ENCODE data around the gene ENC1. TPM values are rescaled to one million over a fixed set of nuclear protein-coding genes. Genes with fewer than 3 reads are reported as not detected.

The ENC1 gene
- total RNA-seq, 1 experiment from 2014 or later, result 30.0 TPM

GRCh38 chr5:74608736-74609601, 31.6 kb downstream of the ENC1 start:
- no peaks in the 10 kb centered on the region for H3K9me2 ChIP-seq (ENCODE audit: insufficient read depth)
- H3K27ac ChIP-seq (ENCODE audit: low read depth, low read length), result no peak overlapping the region
- intact Hi-C loops (cut with micrococcal nuclease), result no loop called here
- H4K20me1 ChIP-seq (ENCODE audit: insufficient read depth), result no peaks in the 10 kb centered on the region
- H3K4me2 ChIP-seq (ENCODE audit: low read length), result no peak overlapping the region
- no peak overlapping the region for H2AFZ ChIP-seq (ENCODE audit: low read depth, low read length, poor library complexity, severe bottlenecking)
- H3K4me3 ChIP-seq (replicated peaks in 1 of 2; ENCODE audit: low read depth in 1 of 2, low read length in 2 of 2), result no peak overlapping the region
- RAD21 ChIA-PET (ENCODE audit: low non-redundant PET in 1 of 2, low total read pairs in 2 of 2, uncharacterized antibody in 2 of 2, unreplicated experiment in 2 of 2), result no interaction called here
- no peak overlapping the region for H3K9ac ChIP-seq (ENCODE audit: low read length)
- ATAC-seq (no peak), DNase-seq (ENCODE audit: low read depth, low spot score) (no peak)
- no peaks in the 10 kb centered on the region for H3K79me2 ChIP-seq (ENCODE audit: insufficient read depth, low read length)
- no peaks in the 10 kb centered on the region for H3K27me3 ChIP-seq (ENCODE audit: insufficient read depth, low read length)
- TF ChIP-seq EZH2phosphoT487 (IDR thresholded peaks at IDR 0.05; ENCODE audit: borderline replicate concordance) (no peak), EGR1 (IDR thresholded peaks at IDR 0.05; ENCODE audit: low read depth) (no peak), SP1 (IDR thresholded peaks at IDR 0.05; ENCODE audit: low read depth) (no peak), SRF (IDR thresholded peaks at IDR 0.05; ENCODE audit: low read depth) (no peak), YY1 (IDR thresholded peaks at IDR 0.05; ENCODE audit: extremely low read depth, insufficient replicate concordance, low read depth, low read length) (no peak), SIN3A (IDR thresholded peaks at IDR 0.05; ENCODE audit: low read depth) (no peak), JUND (IDR thresholded peaks at IDR 0.05) (no peak), MAX (IDR thresholded peaks at IDR 0.05) (no peak), CBX3 (IDR thresholded peaks at IDR 0.05; ENCODE audit: low read depth) (no peak), CTCF (IDR thresholded peaks at IDR 0.05 in 2 of 3, conservative IDR thresholded peaks at IDR 0.05 in 1 of 3; ENCODE audit: borderline replicate concordance in 1 of 3, insufficient read depth in 1 of 3, low read depth in 2 of 3, low read length in 2 of 3) (no peak), RAD21 (IDR thresholded peaks at IDR 0.05; ENCODE audit: low read depth) (no peak)
- H3K36me3 ChIP-seq (ENCODE audit: control insufficient read depth in 1 of 2, insufficient read depth in 2 of 2, low read length in 2 of 2), result no peaks in the 10 kb centered on the region
- BruUV-seq (replicated peaks), result no TSS peak
- POLR2A ChIA-PET, result no interaction called here
- CTCF ChIA-PET, result no interaction called here
- no peaks in the 10 kb centered on the region for H3K9me3 ChIP-seq (ENCODE audit: control insufficient read depth in 1 of 2, insufficient read depth in 1 of 2, low read depth in 1 of 2, low read length in 2 of 2)
- H3K4me1 ChIP-seq (ENCODE audit: control insufficient read depth in 1 of 2, insufficient read depth in 2 of 2, low read length in 2 of 2), result no peaks in the 10 kb centered on the region

Measured in HCT116 (cell line).